Breast epithelium (tissue), 4 donors: ENCODE data around the gene ARHGEF5. TPM values are rescaled to one million over a fixed set of nuclear protein-coding genes. Genes with fewer than 3 reads are reported as not detected.

ENCODE experiments used
- DNase-seq, 2 donors: peaks; one replicate each; pipeline ENCODE4 v3.0.0-alpha.2; 2019; ENCODE audit warnings: low spot score in 2 of 2
- H3K27ac ChIP-seq, 2 donors: fragments of 200-600 bp; sonication (generic) in 1 of 2; one replicate each; pipeline ENCODE4 v1.5.1; 2016 to 2019; ENCODE audit warnings: mild to moderate bottlenecking in 1 of 2
- H3K27me3 ChIP-seq, 2 donors: fragments of 200-600 bp; sonication (generic) in 1 of 2; one replicate each; pipeline versions ENCODE4 v1.5.1 to v1.6.0; 2017 to 2019; ENCODE audit warnings: control low read depth in 1 of 2, mild to moderate bottlenecking in 1 of 2
- H3K36me3 ChIP-seq: fragments of 200-600 bp; one replicate; pipeline ENCODE4 v1.5.1; 2019
- H3K4me1 ChIP-seq, 2 donors: fragments of 200-600 bp; sonication (generic); one replicate each; pipeline ENCODE4 v1.5.1; 2016 to 2019; ENCODE audit warnings: control low read depth in 1 of 2
- H3K4me3 ChIP-seq, 3 donors: fragments of 200-600 bp; sonication (generic); 1 replicate in 2 of 3; 2 replicates in 1 of 3; pipeline ENCODE4 v1.5.1; 2016 to 2019; ENCODE audit warnings: mild to moderate bottlenecking in 3 of 3, moderate library complexity in 2 of 3
- H3K9me3 ChIP-seq, 2 donors: fragments of 200-600 bp; sonication (generic) in 1 of 2; one replicate each; pipeline ENCODE4 v1.5.1; 2016 to 2019; ENCODE audit warnings: control low read depth in 1 of 2
- CTCF ChIP-seq, 3 donors: fragments of 450-650 bp; IDR thresholded peaks; one replicate each; pipeline ENCODE4 v1.5.1; 2016 to 2017; ENCODE audit warnings: antibody characterized with exemption in 3 of 3, mild to moderate bottlenecking in 3 of 3, moderate library complexity in 3 of 3
- POLR2A ChIP-seq: fragments of 450-650 bp; IDR thresholded peaks from one replicate; pipeline ENCODE4 v1.6.1; 2016; ENCODE audit warnings: antibody characterized with exemption, mild to moderate bottlenecking, moderate library complexity
- POLR2AphosphoS5 ChIP-seq, 3 donors: sonication (generic); formaldehyde crosslinking; IDR thresholded peaks; one replicate each; pipeline ENCODE4 v1.6.1; 2017; ENCODE audit warnings: antibody characterized with exemption in 3 of 3
- intact Hi-C: fragments of 100-400 bp; cut with DNase I; formaldehyde crosslinking; loops from one replicate; pipeline ENCODE4 v1.15.1; 2023; ENCODE audit warnings: low total_unique reads
- total RNA-seq, 3 donors: library from RNA; depleted of rRNA; stranded (reverse); fragments of >200 nt; gene quantifications; one replicate each; pipeline ENCODE4 v1.1.0, GENCODE V29; 2016

ARHGEF5 gene
- total RNA-seq, 3 donors from 2014 or later, result 5.9 to 71.7 (median 31.8) TPM

- DNase-seq, result no peak
- H3K27ac ChIP-seq, result no peak overlapping the region
- H3K9me3 ChIP-seq, result no peaks in the 10 kb centered on the region
- no peaks in the 10 kb centered on the region for H3K27me3 ChIP-seq
- no peaks in the 10 kb centered on the region for H3K36me3 ChIP-seq
- intact Hi-C loops, result no loop called here
- H3K4me3 ChIP-seq, result no peak overlapping the region
- H3K4me1 ChIP-seq, result no peaks in the 10 kb centered on the region
- no peak for TF ChIP-seq CTCF (IDR thresholded peaks at IDR 0.05)
- TF ChIP-seq POLR2AphosphoS5 (IDR thresholded peaks at IDR 0.05), result no peak
- no peak for TF ChIP-seq POLR2A
These were observed 44.7 kb downstream of the ARHGEF5 start for GRCh38 chr7:144399946-144400345.

GRCh38 chr7:144401490-144401889 lies 46.3 kb downstream of the ARHGEF5 start:
- Histone ChIP-seq H3K27ac (no peak overlapping the region), H3K27me3 (no peaks in the 10 kb centered on the region), H3K36me3 (no peaks in the 10 kb centered on the region), H3K4me3 (no peak overlapping the region), H3K4me1 (no peaks in the 10 kb centered on the region), H3K9me3 (no peaks in the 10 kb centered on the region)
- DNase-seq, result no peak
- TF ChIP-seq POLR2A (no peak), POLR2AphosphoS5 (IDR thresholded peaks at IDR 0.05) (no peak), CTCF (IDR thresholded peaks at IDR 0.05) (no peak)
- intact Hi-C loops, result no loop called here

- H3K27ac ChIP-seq, result no peak overlapping the region
- DNase-seq, result no peak
- H3K36me3 ChIP-seq, result no peaks in the 10 kb centered on the region
- no peaks in the 10 kb centered on the region for H3K4me1 ChIP-seq
- H3K4me3 ChIP-seq, result no peak overlapping the region
- intact Hi-C loops, result no loop called here
- H3K27me3 ChIP-seq, result no peaks in the 10 kb centered on the region
- TF ChIP-seq POLR2A, result no peak
- TF ChIP-seq POLR2AphosphoS5 (IDR thresholded peaks at IDR 0.05), result no peak
- no peak for TF ChIP-seq CTCF (IDR thresholded peaks at IDR 0.05)
- no peaks in the 10 kb centered on the region for H3K9me3 ChIP-seq
These were observed 47.9 kb downstream of the ARHGEF5 start for GRCh38 chr7:144403102-144403501.

GRCh38 chr7:144403649-144404061 lies 48.5 kb downstream of the ARHGEF5 start, which contains the start of gene NOBOX:
Gene NOBOX, minus strand, starts transcription at chr7:144403693.
- H3K27me3 ChIP-seq, result no peaks in the 10 kb centered on the region
- no peaks in the 10 kb centered on the region for H3K9me3 ChIP-seq
- intact Hi-C loops, result no loop called here
- TF ChIP-seq CTCF (IDR thresholded peaks at IDR 0.05) (no peak), POLR2AphosphoS5 (IDR thresholded peaks at IDR 0.05) (no peak), POLR2A (no peak)
- DNase-seq, result no peak
- no peaks in the 10 kb centered on the region for H3K4me1 ChIP-seq
- H3K27ac ChIP-seq, result no peak within 1 kb of the TSS
- no peak within 1 kb of the TSS for H3K4me3 ChIP-seq
- H3K36me3 ChIP-seq, result no peaks in the 10 kb centered on the region

- Histone ChIP-seq H3K4me1 (no peaks in the 10 kb centered on the region), H3K27ac (no peak overlapping the region), H3K4me3 (no peak overlapping the region), H3K36me3 (no peaks in the 10 kb centered on the region), H3K27me3 (no peaks in the 10 kb centered on the region), H3K9me3 (no peaks in the 10 kb centered on the region)
- no peak for TF ChIP-seq CTCF (IDR thresholded peaks at IDR 0.05)
- no peak for TF ChIP-seq POLR2AphosphoS5 (IDR thresholded peaks at IDR 0.05)
- TF ChIP-seq POLR2A, result no peak
- intact Hi-C loops, result no loop called here
- DNase-seq, result no peak
These were observed 49.7 kb downstream of the ARHGEF5 start for GRCh38 chr7:144404946-144405345.
